Endodermal cell (in vitro differentiated cells): Measurements from ENCODE around the gene DACH1. TPM values are rescaled to one million over a fixed set of nuclear protein-coding genes. Genes with fewer than 3 reads are reported as not detected.

Experiments used
- DNase-seq: peaks from one replicate; pipeline ENCODE4 v3.0.0-alpha.2; 2017
- H3K27ac ChIP-seq: 2 replicates; pipeline ENCODE4 v1.5.1; 2013; ENCODE audit warnings: mild to moderate bottlenecking, low read depth, low read length, moderate library complexity
- H3K27me3 ChIP-seq: 2 replicates; pipeline ENCODE4 v1.6.1; 2013; ENCODE audit warnings: mild to moderate bottlenecking, low read length, moderate library complexity; ENCODE audit not compliant: insufficient read depth, control insufficient read depth, poor library complexity, severe bottlenecking
- H3K36me3 ChIP-seq: 2 replicates; pipeline ENCODE4 v1.7.0; 2013; ENCODE audit warnings: mild to moderate bottlenecking, low read length, moderate library complexity; ENCODE audit not compliant: control insufficient read depth, insufficient read depth
- H3K4me1 ChIP-seq: one replicate; pipeline ENCODE4 v1.7.0; 2013; ENCODE audit warnings: low read length; ENCODE audit not compliant: control insufficient read depth, insufficient read depth
- H3K4me3 ChIP-seq: 2 replicates; pipeline ENCODE4 v1.5.1; 2013; ENCODE audit warnings: mild to moderate bottlenecking, low read length, moderate library complexity
- H3K9ac ChIP-seq: 2 replicates; pipeline ENCODE4 v1.6.1; 2013; ENCODE audit warnings: mild to moderate bottlenecking, low read length, moderate library complexity; ENCODE audit not compliant: poor library complexity, severe bottlenecking; ENCODE audit errors: extremely low read depth
- H3K9me3 ChIP-seq: 2 replicates; pipeline ENCODE4 v1.6.1; 2013; ENCODE audit warnings: mild to moderate bottlenecking, low read length, moderate library complexity; ENCODE audit not compliant: control insufficient read depth
- H3K27ac Mint-ChIP-seq: 2 replicates; pipeline ENCODE4 v1.8.0; 2020; ENCODE audit warnings: mixed read lengths
- H3K27me3 Mint-ChIP-seq: 2 replicates; pipeline ENCODE4 v1.8.0; 2021; ENCODE audit warnings: mild to moderate bottlenecking, mixed read lengths; ENCODE audit not compliant: insufficient read depth
- H3K36me3 Mint-ChIP-seq: 2 replicates; pipeline ENCODE4 v1.8.0; 2020; ENCODE audit warnings: low read depth, mixed read lengths
- H3K4me1 Mint-ChIP-seq: 2 replicates; pipeline ENCODE4 v1.8.0; 2020; ENCODE audit warnings: mixed read lengths
- H3K4me3 Mint-ChIP-seq: 2 replicates; pipeline ENCODE4 v1.8.0; 2020; ENCODE audit warnings: mild to moderate bottlenecking, moderate library complexity, mixed read lengths
- H3K9me3 Mint-ChIP-seq: 2 replicates; pipeline ENCODE4 v1.8.0; 2020; ENCODE audit warnings: mild to moderate bottlenecking, mixed read lengths
- CTCF ChIP-seq: fragments of 200-600 bp; sonication (generic); conservative IDR thresholded peaks from 2 replicates; pipeline ENCODE4 v1.5.0; 2021; ENCODE audit warnings: antibody characterized with exemption, mild to moderate bottlenecking
- WGBS, 2 experiments: methylation state at CpG; one replicate each; pipeline versions ENCODE4 v1.1.5 to v1.1.7; 2013; ENCODE audit warnings: missing lambda C conversion rate in 2 of 2, mixed read lengths in 1 of 2; ENCODE audit not compliant: insufficient coverage in 1 of 2, insufficient read length in 1 of 2; 5-methylcytosine and 5-hydroxymethylcytosine counted together
- total RNA-seq, 2 donors: library from RNA; stranded (reverse); fragmentation: NEBNext Ultra II Directional in 1 of 2; extraction: Animal tissue kit (Norgen Biotek cat#: 25700) in 1 of 2; gene quantifications; 2 replicates in 1 of 2; 3 replicates in 1 of 2; pipeline ENCODE4 v1.2.1, GENCODE V29; 2021

The DACH1 gene
- total RNA-seq, 2 donors from 2014 or later: 0.81 to 1.2 TPM

- H3K4me3 Mint-ChIP-seq: no peak overlapping the region
- no peaks in the 10 kb centered on the region for H3K36me3 ChIP-seq
- WGBS, 2 experiments: 64 to 90% methylated on average over 2 to 6 of the region's 6 CpGs
- H3K4me1 ChIP-seq: no peaks in the 10 kb centered on the region
- no peaks in the 10 kb centered on the region for H3K9me3 Mint-ChIP-seq
- no peaks in the 10 kb centered on the region for H3K27me3 ChIP-seq
- H3K4me3 ChIP-seq: no peak overlapping the region
- H3K9ac ChIP-seq: no peak overlapping the region
- H3K9me3 ChIP-seq: no peaks in the 10 kb centered on the region
- H3K27ac Mint-ChIP-seq: no peak overlapping the region
- no peak for DNase-seq
- TF ChIP-seq CTCF: peak; percentile 80
- no peaks in the 10 kb centered on the region for H3K4me1 Mint-ChIP-seq
- H3K36me3 Mint-ChIP-seq: no peaks in the 10 kb centered on the region
- no peak overlapping the region for H3K27ac ChIP-seq
- no peaks in the 10 kb centered on the region for H3K27me3 Mint-ChIP-seq
Observed at GRCh38 chr13:71477735-71478134, 389.3 kb downstream of the DACH1 start.

- H3K27ac ChIP-seq: no peak overlapping the region
- H3K27me3 ChIP-seq: no peaks in the 10 kb centered on the region
- H3K36me3 Mint-ChIP-seq: no peaks in the 10 kb centered on the region
- WGBS, 2 experiments: 87 to 90% methylated on average over 3 of the region's 3 CpGs
- no peaks in the 10 kb centered on the region for H3K36me3 ChIP-seq
- no peak overlapping the region for H3K4me3 Mint-ChIP-seq
- H3K9me3 ChIP-seq: no peaks in the 10 kb centered on the region
- no peaks in the 10 kb centered on the region for H3K4me1 Mint-ChIP-seq
- H3K9me3 Mint-ChIP-seq: no peaks in the 10 kb centered on the region
- no peak overlapping the region for H3K9ac ChIP-seq
- no peak for TF ChIP-seq CTCF
- DNase-seq: no peak
- H3K27me3 Mint-ChIP-seq: no peaks in the 10 kb centered on the region
- H3K27ac Mint-ChIP-seq: no peak overlapping the region
- no peaks in the 10 kb centered on the region for H3K4me1 ChIP-seq
- no peak overlapping the region for H3K4me3 ChIP-seq
Observed at GRCh38 chr13:71474936-71475335, 392.1 kb downstream of the DACH1 start.

- Histone ChIP-seq H3K4me1 (no peaks in the 10 kb centered on the region), H3K27ac (no peak overlapping the region), H3K4me3 (no peak overlapping the region), H3K9me3 (no peaks in the 10 kb centered on the region), H3K36me3 (no peaks in the 10 kb centered on the region), H3K27me3 (no peaks in the 10 kb centered on the region), H3K9ac (no peak overlapping the region)
- H3K27me3 Mint-ChIP-seq: no peaks in the 10 kb centered on the region
- no peak overlapping the region for H3K4me3 Mint-ChIP-seq
- H3K36me3 Mint-ChIP-seq: no peaks in the 10 kb centered on the region
- no peak overlapping the region for H3K27ac Mint-ChIP-seq
- WGBS, 2 experiments: 80% methylated on average over 1 of the region's 1 CpG; no CpG with 5 or more reads in 1 of the 2 experiments
- no peak for TF ChIP-seq CTCF
- no peak for DNase-seq
- H3K4me1 Mint-ChIP-seq: no peaks in the 10 kb centered on the region
- H3K9me3 Mint-ChIP-seq: no peaks in the 10 kb centered on the region
Observed at GRCh38 chr13:71469626-71470025, 397.4 kb downstream of the DACH1 start.
